ENCODE measurements around the gene HCRTR1. TPM values are rescaled to one million over a fixed set of nuclear protein-coding genes. Genes with fewer than 3 reads are reported as not detected.

Gene HCRTR1
- total and polyA plus RNA-seq, 2 donors (not counting 3 experiments of a cell fraction or from before 2014, with no cell fraction given), result 0.93 to 1.5 TPM

DNA sequence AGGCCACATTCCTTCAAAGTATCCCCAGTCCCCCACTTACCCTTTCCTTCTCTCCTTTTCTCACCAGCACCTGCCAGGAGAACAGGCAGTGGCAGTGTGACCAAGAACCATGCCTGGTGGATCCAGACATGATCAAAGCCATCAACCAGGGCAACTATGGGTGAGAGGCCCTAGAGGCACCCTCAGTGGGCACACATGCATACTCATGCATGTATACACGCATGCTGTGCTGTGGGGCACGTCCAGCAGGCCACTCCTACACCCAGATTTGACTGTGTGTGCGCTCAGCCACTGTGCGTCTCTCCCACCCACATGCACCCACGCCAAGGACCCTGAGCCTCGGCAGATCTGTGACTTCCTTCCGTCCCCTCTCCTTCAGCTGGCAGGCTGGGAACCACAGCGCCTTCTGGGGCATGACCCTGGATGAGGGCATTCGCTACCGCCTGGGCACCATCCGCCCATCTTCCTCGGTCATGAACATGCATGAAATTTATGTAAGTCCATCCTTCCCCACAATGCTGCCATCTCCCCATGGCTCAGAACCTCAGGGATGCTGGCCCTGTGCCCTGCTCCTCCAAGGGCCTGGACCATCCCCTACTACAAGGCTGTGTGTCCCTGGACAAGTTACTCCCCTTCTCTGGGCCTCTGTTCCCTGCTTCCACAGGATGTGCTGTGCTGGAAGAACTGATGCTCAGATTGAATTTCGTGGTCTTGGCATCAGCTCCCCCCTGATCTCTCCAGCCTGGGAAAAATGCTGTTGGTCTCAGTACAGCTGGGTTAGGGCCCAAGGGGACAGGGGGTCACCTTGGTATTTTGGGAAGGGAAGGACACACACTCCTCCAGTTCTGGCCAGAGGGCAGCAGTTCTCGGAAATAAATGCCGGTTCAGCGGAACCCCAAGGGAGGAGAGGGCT, 34.2 kb upstream of the HCRTR1 start:
- dilution Hi-C loops (cut with MboI; ENCODE audit: extremely low pct_ligation_motif_present, low sequenced_read_pairs) (no loop called here), intact Hi-C loops (cut with micrococcal nuclease) (loop anchor here (5.0 to 10.0 kb wide), 2 partner anchors 351 to 479 kb away; partner anchors contain the start of gene PTP4A2)
- H3K9me3 ChIP-seq (replicated peaks; ENCODE audit: control insufficient read depth, insufficient read depth, low read length), result no peaks in the 10 kb centered on the region
- TF ChIP-seq POLR2A (IDR thresholded peaks at IDR 0.05; ENCODE audit: low read depth, low read length), result peak; percentile 17
- no peak for TF ChIP-seq EZH2 (IDR thresholded peaks at IDR 0.05; ENCODE audit: borderline replicate concordance, low read depth, low read length, severe bottlenecking)
- TF ChIP-seq JUN (IDR thresholded peaks at IDR 0.05; ENCODE audit: borderline replicate concordance, insufficient read depth, insufficient read length, low read depth), result no peak
- peak; percentile 33 for FAIRE-seq
- DNase-seq (ENCODE audit: low read depth, low spot score), result no peak
- H3K4me3 ChIP-seq (replicated peaks in 1 of 3; ENCODE audit: insufficient read depth in 1 of 3, low read depth in 1 of 3, low read length in 3 of 3), result no peak overlapping the region
- CTCF ChIA-PET, result interaction anchor here (0.8 to 2.1 kb wide), 8 partner anchors 10 to 62 kb away, joined by 3 to 7 read pairs (median 4); partner anchors contain the start of gene PEF1
- H3K9ac ChIP-seq (replicated peaks; ENCODE audit: extremely low read depth, insufficient read depth, low read length), result peak overlapping the region; percentile 49
- peaks cover 64% of the 10 kb centered on the region for H3K4me1 ChIP-seq (ENCODE audit: control insufficient read depth, extremely low read depth, insufficient read depth, low read length)
- H3K27me3 ChIP-seq (ENCODE audit: control insufficient read depth in 2 of 2, insufficient read depth in 2 of 2, low read length in 2 of 2), result no peaks in the 10 kb centered on the region
- H3K9me1 ChIP-seq (replicated peaks; ENCODE audit: control insufficient read depth, extremely low read depth, insufficient read depth, low read length), result no peaks in the 10 kb centered on the region
- peak overlapping the region; percentile 37 for H3K4me2 ChIP-seq (ENCODE audit: insufficient read depth, low read length)
- peaks cover 14 to 29% of the 10 kb centered on the region in 2 experiments for H3K36me3 ChIP-seq (ENCODE audit: control insufficient read depth in 2 of 2, extremely low read depth in 1 of 2, insufficient read depth in 2 of 2, low read length in 2 of 2)
- H3K79me2 ChIP-seq (ENCODE audit: control insufficient read depth, insufficient read depth, low read length), result peaks cover 54% of the 10 kb centered on the region
- peak overlapping the region; percentile 56 for H3K27ac ChIP-seq (ENCODE audit: insufficient read depth, low read depth, low read length)
- BruUV-seq (replicated peaks), result no TSS peak
- POLR2A ChIA-PET, result interaction anchor here (1.1 kb wide), 1 partner anchor 13 kb away, joined by 4 read pairs; no protein-coding TSS in a partner anchor
- H2AFZ ChIP-seq (ENCODE audit: low read depth, low read length), result no peak overlapping the region
- H4K20me1 ChIP-seq (replicated peaks; ENCODE audit: control insufficient read depth, extremely low read depth, insufficient read depth, low read length), result no peaks in the 10 kb centered on the region

Data from endothelial cell of umbilical vein (primary cell).